Fibroblast of villous mesenchyme (primary cell): Measurements from ENCODE around the gene KRT77. TPM values are rescaled to one million over a fixed set of nuclear protein-coding genes. Genes with fewer than 3 reads are reported as not detected.

Source experiments
- total RNA-seq: library from RNA; depleted of rRNA; stranded (reverse); fragments of >200 nt; gene quantifications from 2 replicates; pipeline ENCODE4 v1.2.3, GENCODE V29; 2012

Gene KRT77
- total RNA-seq, 1 donor = not detected

Other genes with a start within 250 kb of the KRT77 start
- gene KRT6C, start 229.7 kb downstream of the KRT77 start, total RNA-seq = not detected in 2 replicates
- not detected in 2 replicates for gene KRT6A, start 210.3 kb downstream of the KRT77 start, total RNA-seq
- under 0.01 and 0.32 TPM in 2 replicates for gene KRT5, start 183.1 kb downstream of the KRT77 start, total RNA-seq
- not detected in 2 replicates for gene KRT71, start 150.4 kb downstream of the KRT77 start, total RNA-seq
- not detected in 2 replicates for gene KRT74, start 129.7 kb downstream of the KRT77 start, total RNA-seq
- not detected in 2 replicates for gene KRT72, start 102.1 kb downstream of the KRT77 start, total RNA-seq
- not detected in 2 replicates for gene KRT73, start 85.0 kb downstream of the KRT77 start, total RNA-seq
- not detected in 2 replicates for gene KRT2, start 51.3 kb downstream of the KRT77 start, total RNA-seq
- not detected in 2 replicates for gene KRT1, start 23.1 kb downstream of the KRT77 start, total RNA-seq
- gene KRT76, start 73.8 kb upstream of the KRT77 start, total RNA-seq = not detected in 2 replicates
- not detected in 2 replicates for gene KRT3, start 92.6 kb upstream of the KRT77 start, total RNA-seq
- gene KRT4, start 110.6 kb upstream of the KRT77 start, total RNA-seq = not detected in 2 replicates
- not detected in 2 replicates for gene KRT79, start 130.8 kb upstream of the KRT77 start, total RNA-seq
- not detected in 2 replicates for gene KRT78, start 145.5 kb upstream of the KRT77 start, total RNA-seq
- 57.0 and 74.7 TPM in 2 replicates for gene KRT8, start 201.6 kb upstream of the KRT77 start, total RNA-seq
- 989 and 1,804 TPM in 2 replicates for gene KRT18, start 245.6 kb upstream of the KRT77 start, total RNA-seq